ENCODE data around the gene ATP11C.

ATP11C gene

GRCh38 chrX:139905051-139905450, 27.8 kb downstream of the ATP11C start:
- ATAC-seq (ENCODE audit: low read depth) (no peak), DNase-seq (ENCODE audit: low spot score) (no peak)
- H3K4me1 ChIP-seq (ENCODE audit: insufficient read depth, poor library complexity, severe bottlenecking) = no peaks in the 10 kb centered on the region
- no peaks in the 10 kb centered on the region for H3K27me3 ChIP-seq (ENCODE audit: insufficient read depth, poor library complexity, severe bottlenecking)
- no peak overlapping the region for H3K27ac ChIP-seq (ENCODE audit: poor library complexity, severe bottlenecking)
- no peak overlapping the region for H3K4me3 ChIP-seq (ENCODE audit: severe bottlenecking)
- TF ChIP-seq CTCF (IDR thresholded peaks at IDR 0.05; ENCODE audit: poor library complexity, severe bottlenecking) = no peak
- H3K9me3 ChIP-seq (ENCODE audit: severe bottlenecking) = no peaks in the 10 kb centered on the region
- no peaks in the 10 kb centered on the region for H3K36me3 ChIP-seq (ENCODE audit: low read depth)

GRCh38 chrX:139903210-139903609, 29.6 kb downstream of the ATP11C start:
- Histone ChIP-seq H3K27me3 (ENCODE audit: insufficient read depth, poor library complexity, severe bottlenecking) (no peaks in the 10 kb centered on the region), H3K4me1 (ENCODE audit: insufficient read depth, poor library complexity, severe bottlenecking) (no peaks in the 10 kb centered on the region), H3K4me3 (ENCODE audit: severe bottlenecking) (no peak overlapping the region), H3K9me3 (ENCODE audit: severe bottlenecking) (no peaks in the 10 kb centered on the region), H3K36me3 (ENCODE audit: low read depth) (no peaks in the 10 kb centered on the region), H3K27ac (ENCODE audit: poor library complexity, severe bottlenecking) (no peak overlapping the region)
- DNase-seq (ENCODE audit: low spot score) = no peak
- TF ChIP-seq CTCF (IDR thresholded peaks at IDR 0.05; ENCODE audit: poor library complexity, severe bottlenecking) = no peak
- no peak for ATAC-seq (ENCODE audit: low read depth)

- no peak for DNase-seq (ENCODE audit: low spot score)
- Histone ChIP-seq H3K9me3 (ENCODE audit: severe bottlenecking) (no peaks in the 10 kb centered on the region), H3K36me3 (ENCODE audit: low read depth) (no peaks in the 10 kb centered on the region), H3K27me3 (ENCODE audit: insufficient read depth, poor library complexity, severe bottlenecking) (no peaks in the 10 kb centered on the region), H3K27ac (ENCODE audit: poor library complexity, severe bottlenecking) (no peak overlapping the region), H3K4me3 (ENCODE audit: severe bottlenecking) (no peak overlapping the region), H3K4me1 (ENCODE audit: insufficient read depth, poor library complexity, severe bottlenecking) (no peaks in the 10 kb centered on the region)
- no peak for TF ChIP-seq CTCF (IDR thresholded peaks at IDR 0.05; ENCODE audit: poor library complexity, severe bottlenecking)
- ATAC-seq (ENCODE audit: low read depth) = no peak
Measured at GRCh38 chrX:139902559-139902958, 30.3 kb downstream of the ATP11C start.

- no peak for ATAC-seq (ENCODE audit: low read depth)
- Histone ChIP-seq H3K9me3 (ENCODE audit: severe bottlenecking) (no peaks in the 10 kb centered on the region), H3K36me3 (ENCODE audit: low read depth) (no peaks in the 10 kb centered on the region), H3K4me1 (ENCODE audit: insufficient read depth, poor library complexity, severe bottlenecking) (no peaks in the 10 kb centered on the region), H3K27ac (ENCODE audit: poor library complexity, severe bottlenecking) (no peak overlapping the region), H3K4me3 (ENCODE audit: severe bottlenecking) (no peak overlapping the region), H3K27me3 (ENCODE audit: insufficient read depth, poor library complexity, severe bottlenecking) (no peaks in the 10 kb centered on the region)
- no peak for TF ChIP-seq CTCF (IDR thresholded peaks at IDR 0.05; ENCODE audit: poor library complexity, severe bottlenecking)
- no peak for DNase-seq (ENCODE audit: low spot score)
Measured at GRCh38 chrX:139898334-139898733, 34.5 kb downstream of the ATP11C start.

- DNase-seq (ENCODE audit: low spot score) = no peak
- H3K27ac ChIP-seq (ENCODE audit: poor library complexity, severe bottlenecking) = no peak overlapping the region
Measured at GRCh38 chrX:139892512-139892911, 40.3 kb downstream of the ATP11C start.

More at GRCh38 chrX:139892512-139892911, 40.3 kb downstream of the ATP11C start:
- no peak for TF ChIP-seq CTCF (IDR thresholded peaks at IDR 0.05; ENCODE audit: poor library complexity, severe bottlenecking)
- H3K4me1 ChIP-seq (ENCODE audit: insufficient read depth, poor library complexity, severe bottlenecking) = peaks cover 11% of the 10 kb centered on the region
- H3K27me3 ChIP-seq (ENCODE audit: insufficient read depth, poor library complexity, severe bottlenecking) = no peaks in the 10 kb centered on the region
- H3K9me3 ChIP-seq (ENCODE audit: severe bottlenecking) = no peaks in the 10 kb centered on the region
- no peak overlapping the region for H3K4me3 ChIP-seq (ENCODE audit: severe bottlenecking)
- H3K36me3 ChIP-seq (ENCODE audit: low read depth) = no peaks in the 10 kb centered on the region
- no peak for ATAC-seq (ENCODE audit: low read depth)
